ENCODE results near the gene MAP2K1. TPM values are rescaled to one million over a fixed set of nuclear protein-coding genes. Genes with fewer than 3 reads are reported as not detected.

Gene MAP2K1
- total and polyA plus RNA-seq, 2 experiments from 2014 or later, result 20.1 to 46.3 TPM

GRCh38 chr15:66424963-66425612 is 38.4 kb downstream of the MAP2K1 start:
- Histone ChIP-seq H3K36me3 (replicated peaks; ENCODE audit: insufficient read depth, low read depth) (no peaks in the 10 kb centered on the region), H3K4me1 (ENCODE audit: insufficient read depth) (no peaks in the 10 kb centered on the region), H3K9me2 (replicated peaks; ENCODE audit: insufficient read depth) (no peaks in the 10 kb centered on the region), H3K4me3 (no peak overlapping the region), H3K9me3 (ENCODE audit: low read depth) (no peaks in the 10 kb centered on the region), H3K27ac (no peak overlapping the region), H4K20me1 (ENCODE audit: insufficient read depth, poor library complexity, severe bottlenecking) (peaks cover 4% of the 10 kb centered on the region), H2AFZ (no peak overlapping the region), H3K79me2 (peaks cover 23% of the 10 kb centered on the region), H3K4me2 (no peak overlapping the region), H3K27me3 (no peaks in the 10 kb centered on the region)
- TF ChIP-seq EZH2phosphoT487 (IDR thresholded peaks at IDR 0.05; ENCODE audit: low read depth, severe bottlenecking, unreplicated experiment), result no peak
- no peak for TF ChIP-seq CTCF (IDR thresholded peaks at IDR 0.05; ENCODE audit: poor library complexity)
- TF ChIP-seq EZH2 (IDR thresholded peaks at IDR 0.05; ENCODE audit: borderline replicate concordance), result no peak
- 97% methylated on average over 9 of the region's 9 CpGs for WGBS (ENCODE audit: low lambda C conversion rate, missing lambda C conversion rate)
- no peak for DNase-seq (ENCODE audit: low spot score)

GRCh38 chr15:66425837-66426236 is 39.1 kb downstream of the MAP2K1 start:
- H3K4me2 ChIP-seq, result no peak overlapping the region

GRCh38 chr15:66429117-66429516 is 42.4 kb downstream of the MAP2K1 start:
- Histone ChIP-seq H3K36me3 (replicated peaks; ENCODE audit: insufficient read depth, low read depth) (no peaks in the 10 kb centered on the region), H4K20me1 (ENCODE audit: insufficient read depth, poor library complexity, severe bottlenecking) (peaks cover 3% of the 10 kb centered on the region), H3K4me2 (no peak overlapping the region), H2AFZ (no peak overlapping the region), H3K9me2 (replicated peaks; ENCODE audit: insufficient read depth) (no peaks in the 10 kb centered on the region), H3K4me3 (no peak overlapping the region), H3K9me3 (ENCODE audit: low read depth) (no peaks in the 10 kb centered on the region), H3K4me1 (ENCODE audit: insufficient read depth) (no peaks in the 10 kb centered on the region), H3K27ac (no peak overlapping the region), H3K79me2 (peaks cover 11% of the 10 kb centered on the region), H3K27me3 (no peaks in the 10 kb centered on the region)
- TF ChIP-seq CTCF (IDR thresholded peaks at IDR 0.05; ENCODE audit: poor library complexity) (no peak), EZH2 (IDR thresholded peaks at IDR 0.05; ENCODE audit: borderline replicate concordance) (no peak), EZH2phosphoT487 (IDR thresholded peaks at IDR 0.05; ENCODE audit: low read depth, severe bottlenecking, unreplicated experiment) (no peak)
- DNase-seq (ENCODE audit: low spot score), result no peak
- WGBS (ENCODE audit: low lambda C conversion rate, missing lambda C conversion rate), result 80% methylated on average over 4 of the region's 4 CpGs

More at GRCh38 chr15:66425837-66426236, 39.1 kb downstream of the MAP2K1 start:
- TF ChIP-seq EZH2phosphoT487 (IDR thresholded peaks at IDR 0.05; ENCODE audit: low read depth, severe bottlenecking, unreplicated experiment), result no peak
- no peak for TF ChIP-seq CTCF (IDR thresholded peaks at IDR 0.05; ENCODE audit: poor library complexity)
- TF ChIP-seq EZH2 (IDR thresholded peaks at IDR 0.05; ENCODE audit: borderline replicate concordance), result no peak
- no peaks in the 10 kb centered on the region for H3K36me3 ChIP-seq (replicated peaks; ENCODE audit: insufficient read depth, low read depth)
- DNase-seq (ENCODE audit: low spot score), result no peak
- H3K9me3 ChIP-seq (ENCODE audit: low read depth), result no peaks in the 10 kb centered on the region
- no peak overlapping the region for H2AFZ ChIP-seq
- no peaks in the 10 kb centered on the region for H3K27me3 ChIP-seq
- H3K9me2 ChIP-seq (replicated peaks; ENCODE audit: insufficient read depth), result no peaks in the 10 kb centered on the region
- no peaks in the 10 kb centered on the region for H3K4me1 ChIP-seq (ENCODE audit: insufficient read depth)
- H3K4me3 ChIP-seq, result no peak overlapping the region
- peaks cover 4% of the 10 kb centered on the region for H4K20me1 ChIP-seq (ENCODE audit: insufficient read depth, poor library complexity, severe bottlenecking)
- H3K79me2 ChIP-seq, result peaks cover 21% of the 10 kb centered on the region
- H3K27ac ChIP-seq, result no peak overlapping the region
- WGBS (ENCODE audit: low lambda C conversion rate, missing lambda C conversion rate), result 83% methylated on average over 4 of the region's 4 CpGs

Data from hepatocyte (in vitro differentiated cells).